Left lung (tissue), 10 donors: Measurements from ENCODE around the gene FAM209B. TPM values are rescaled to one million over a fixed set of nuclear protein-coding genes. Genes with fewer than 3 reads are reported as not detected.

Experiments
- ATAC-seq: fragments of 200-7000 bp; cut with Tn5 transposase; one replicate; pipeline ENCODE4 v1.9.1; 2020; ENCODE audit warnings: moderate library complexity
- DNase-seq, 4 donors: peaks; one replicate each; pipeline ENCODE4 v3.0.0-alpha.2; 2013 to 2020
- H3K27ac ChIP-seq, 2 donors: fragments of 200-600 bp; sonication (generic) in 1 of 2; one replicate each; pipeline versions ENCODE4 v1.5.0 to v1.8.0; 2020 to 2021
- H3K27me3 ChIP-seq, 2 donors: fragments of 200-600 bp; sonication (generic) in 1 of 2; one replicate each; pipeline versions ENCODE4 v1.5.0 to v1.8.0; 2020 to 2021
- H3K36me3 ChIP-seq, 2 donors: fragments of 200-600 bp; sonication (generic) in 1 of 2; one replicate each; pipeline versions ENCODE4 v1.5.0 to v1.8.0; 2020 to 2021
- H3K4me1 ChIP-seq, 2 donors: fragments of 200-600 bp; one replicate each; pipeline ENCODE4 v1.8.0; 2021
- H3K4me3 ChIP-seq, 2 donors: fragments of 200-600 bp; sonication (generic) in 1 of 2; one replicate each; pipeline versions ENCODE4 v1.5.0 to v1.8.0; 2020 to 2021; ENCODE audit warnings: mild to moderate bottlenecking in 1 of 2
- H3K9me3 ChIP-seq, 2 donors: fragments of 200-600 bp; sonication (generic) in 1 of 2; one replicate each; pipeline versions ENCODE4 v1.5.0 to v1.8.0; 2020 to 2021
- intact Hi-C, 2 donors: fragments of 100-400 bp; cut with DNase I; formaldehyde crosslinking; loops; one replicate each; pipeline versions ENCODE4 v1.11.2 to v1.14.2; 2022
- polyA plus RNA-seq, 6 donors: library from polyadenylated mRNA; unstranded; fragments of 120-200 nt; gene quantifications; one replicate each; pipeline ENCODE4 v1.2.1, GENCODE V29; 2013; ENCODE audit not compliant: insufficient read length in 6 of 6
- total RNA-seq, 2 donors: library from RNA; stranded (reverse); fragmentation: NEBNext Ultra II Directional; extraction: Animal tissue kit (Norgen Biotek cat#: 25700); gene quantifications; one replicate each; pipeline ENCODE4 v1.2.1, GENCODE V29; 2021
- TF ChIP-seq, protein P1 (sequence below), 2 donors: fragments of 200-600 bp; sonication (generic) in 1 of 2; IDR thresholded peaks; one replicate each; pipeline versions ENCODE4 v1.5.0 to v1.8.0; 2021; ENCODE audit warnings: antibody characterized with exemption in 2 of 2
- donor health status: DM: no; HTN: yes; CAD: no.
- donor health status: DM: no; HTN: no; CAD: no.

Gene FAM209B
- total and polyA plus RNA-seq, 8 donors: 0.30 to 0.63 (median 0.37) TPM; not detected in 3

- Histone ChIP-seq H3K4me1 (no peaks in the 10 kb centered on the region), H3K27me3 (no peaks in the 10 kb centered on the region), H3K4me3 (no peak overlapping the region), H3K27ac (no peak overlapping the region), H3K36me3 (no peaks in the 10 kb centered on the region), H3K9me3 (no peaks in the 10 kb centered on the region)
- DNase-seq (no peak), ATAC-seq (no peak)
- TF ChIP-seq, protein P1, sequence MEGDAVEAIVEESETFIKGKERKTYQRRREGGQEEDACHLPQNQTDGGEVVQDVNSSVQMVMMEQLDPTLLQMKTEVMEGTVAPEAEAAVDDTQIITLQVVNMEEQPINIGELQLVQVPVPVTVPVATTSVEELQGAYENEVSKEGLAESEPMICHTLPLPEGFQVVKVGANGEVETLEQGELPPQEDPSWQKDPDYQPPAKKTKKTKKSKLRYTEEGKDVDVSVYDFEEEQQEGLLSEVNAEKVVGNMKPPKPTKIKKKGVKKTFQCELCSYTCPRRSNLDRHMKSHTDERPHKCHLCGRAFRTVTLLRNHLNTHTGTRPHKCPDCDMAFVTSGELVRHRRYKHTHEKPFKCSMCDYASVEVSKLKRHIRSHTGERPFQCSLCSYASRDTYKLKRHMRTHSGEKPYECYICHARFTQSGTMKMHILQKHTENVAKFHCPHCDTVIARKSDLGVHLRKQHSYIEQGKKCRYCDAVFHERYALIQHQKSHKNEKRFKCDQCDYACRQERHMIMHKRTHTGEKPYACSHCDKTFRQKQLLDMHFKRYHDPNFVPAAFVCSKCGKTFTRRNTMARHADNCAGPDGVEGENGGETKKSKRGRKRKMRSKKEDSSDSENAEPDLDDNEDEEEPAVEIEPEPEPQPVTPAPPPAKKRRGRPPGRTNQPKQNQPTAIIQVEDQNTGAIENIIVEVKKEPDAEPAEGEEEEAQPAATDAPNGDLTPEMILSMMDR (IDR thresholded peaks at IDR 0.05): no peak
- intact Hi-C loops: no loop called here
Measured at GRCh38 chr20:56572172-56572571, 39.1 kb downstream of the FAM209B start.

DNA sequence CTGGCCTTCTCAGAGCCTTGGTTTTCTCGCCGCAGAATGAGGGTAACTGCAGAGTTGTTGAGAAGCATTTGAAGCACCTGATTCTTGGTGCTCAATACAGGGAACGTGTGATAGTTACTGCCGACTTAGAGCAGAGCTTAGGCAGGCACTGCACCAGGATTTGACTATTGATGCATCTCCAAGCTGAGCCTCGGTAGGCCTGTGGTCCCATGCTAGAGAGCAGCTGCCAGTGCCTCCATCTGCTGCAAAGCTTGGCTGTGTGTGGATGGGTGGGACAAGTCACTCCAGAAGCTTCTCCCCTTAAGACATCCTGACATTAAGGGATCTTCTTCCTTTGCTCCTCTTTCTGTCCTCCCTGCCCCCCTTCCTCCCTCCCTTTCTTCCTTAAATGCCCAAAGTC, 40.9 kb downstream of the FAM209B start:
- H3K4me1 ChIP-seq: no peaks in the 10 kb centered on the region
- H3K27ac ChIP-seq: no peak overlapping the region
- H3K9me3 ChIP-seq: no peaks in the 10 kb centered on the region
- TF ChIP-seq, protein P1 (IDR thresholded peaks at IDR 0.05): no peak
- no peaks in the 10 kb centered on the region for H3K36me3 ChIP-seq
- no peaks in the 10 kb centered on the region for H3K27me3 ChIP-seq
- intact Hi-C loops: no loop called here
- ATAC-seq (no peak), DNase-seq (no peak)
- no peak overlapping the region for H3K4me3 ChIP-seq

GRCh38 chr20:56574531-56575142, 41.6 kb downstream of the FAM209B start:
- TF ChIP-seq, protein P1 (IDR thresholded peaks at IDR 0.05): no peak
- intact Hi-C loops: no loop called here
- no peak overlapping the region for H3K27ac ChIP-seq
- no peaks in the 10 kb centered on the region for H3K36me3 ChIP-seq
- no peaks in the 10 kb centered on the region for H3K27me3 ChIP-seq
- DNase-seq (no peak), ATAC-seq (peak; percentile 59)
- H3K4me3 ChIP-seq: no peak overlapping the region
- H3K9me3 ChIP-seq: no peaks in the 10 kb centered on the region
- H3K4me1 ChIP-seq: no peaks in the 10 kb centered on the region

DNA sequence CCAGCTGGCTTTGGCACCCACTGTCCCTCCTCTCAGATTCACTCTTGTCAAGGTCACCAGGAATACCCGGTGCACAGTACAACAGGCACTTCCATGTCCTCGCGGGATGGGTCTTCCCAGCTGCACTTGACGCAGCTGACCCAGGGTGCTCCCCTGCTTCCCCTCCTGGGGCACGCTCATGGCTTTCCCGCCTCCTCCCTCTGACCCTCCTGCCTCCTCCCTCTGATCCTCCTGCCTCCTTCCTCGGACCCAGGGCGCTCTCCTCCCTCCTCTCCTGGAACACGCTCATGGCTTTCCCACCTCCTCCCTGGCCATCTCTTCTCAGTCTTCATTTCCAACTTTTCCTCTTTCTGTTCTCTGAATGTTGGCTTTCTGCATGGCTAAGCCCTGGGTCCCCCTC, 42.1 kb downstream of the FAM209B start:
- no peak for DNase-seq
- intact Hi-C loops: no loop called here
- Histone ChIP-seq H3K4me1 (no peaks in the 10 kb centered on the region), H3K36me3 (no peaks in the 10 kb centered on the region), H3K27ac (no peak overlapping the region), H3K27me3 (peaks cover 0 to 3% of the 10 kb centered on the region in 2 donors), H3K9me3 (no peaks in the 10 kb centered on the region), H3K4me3 (no peak overlapping the region)
- no peak for ATAC-seq
- TF ChIP-seq, protein P1 (IDR thresholded peaks at IDR 0.05): no peak

DNA sequence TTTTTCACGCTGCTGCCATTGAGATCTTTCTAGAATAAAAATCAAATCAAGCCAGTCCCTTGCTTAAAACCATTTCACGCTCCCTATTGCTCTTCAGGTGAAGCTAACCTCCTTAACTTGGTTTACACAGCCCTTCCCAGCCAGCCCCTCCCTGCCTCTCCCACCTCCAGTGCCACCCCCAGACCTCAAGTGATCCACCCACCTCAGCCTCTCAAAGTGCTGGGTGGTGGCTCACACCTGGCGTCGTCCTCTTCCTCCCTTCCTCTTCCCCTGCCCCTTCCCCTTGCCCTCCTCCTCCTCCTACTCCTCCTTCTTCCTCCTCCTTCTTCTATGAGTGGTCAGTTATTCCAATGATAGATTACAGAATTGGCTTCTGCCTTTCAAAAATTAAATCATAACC, 42.9 kb downstream of the FAM209B start:
- H3K36me3 ChIP-seq: no peaks in the 10 kb centered on the region
- intact Hi-C loops: no loop called here
- no peaks in the 10 kb centered on the region for H3K4me1 ChIP-seq
- DNase-seq: peak in 2 of 4 donors; percentile 3 to 39
- TF ChIP-seq, protein P1 (IDR thresholded peaks at IDR 0.05): no peak
- ATAC-seq: peak; percentile 68
- no peak overlapping the region for H3K4me3 ChIP-seq
- no peak overlapping the region for H3K27ac ChIP-seq
- H3K9me3 ChIP-seq: no peaks in the 10 kb centered on the region
- peaks cover 0 to 9% of the 10 kb centered on the region in 2 donors for H3K27me3 ChIP-seq
